Measurements from ENCODE around the gene CDC73. TPM values are rescaled to one million over a fixed set of nuclear protein-coding genes. Genes with fewer than 3 reads are reported as not detected.

The CDC73 gene
- total and polyA plus RNA-seq, 2 of the 13 experiments (the other 11 are each of a cell fraction or from before 2014, with no cell fraction given): 20.2 to 26.3 TPM

DNA sequence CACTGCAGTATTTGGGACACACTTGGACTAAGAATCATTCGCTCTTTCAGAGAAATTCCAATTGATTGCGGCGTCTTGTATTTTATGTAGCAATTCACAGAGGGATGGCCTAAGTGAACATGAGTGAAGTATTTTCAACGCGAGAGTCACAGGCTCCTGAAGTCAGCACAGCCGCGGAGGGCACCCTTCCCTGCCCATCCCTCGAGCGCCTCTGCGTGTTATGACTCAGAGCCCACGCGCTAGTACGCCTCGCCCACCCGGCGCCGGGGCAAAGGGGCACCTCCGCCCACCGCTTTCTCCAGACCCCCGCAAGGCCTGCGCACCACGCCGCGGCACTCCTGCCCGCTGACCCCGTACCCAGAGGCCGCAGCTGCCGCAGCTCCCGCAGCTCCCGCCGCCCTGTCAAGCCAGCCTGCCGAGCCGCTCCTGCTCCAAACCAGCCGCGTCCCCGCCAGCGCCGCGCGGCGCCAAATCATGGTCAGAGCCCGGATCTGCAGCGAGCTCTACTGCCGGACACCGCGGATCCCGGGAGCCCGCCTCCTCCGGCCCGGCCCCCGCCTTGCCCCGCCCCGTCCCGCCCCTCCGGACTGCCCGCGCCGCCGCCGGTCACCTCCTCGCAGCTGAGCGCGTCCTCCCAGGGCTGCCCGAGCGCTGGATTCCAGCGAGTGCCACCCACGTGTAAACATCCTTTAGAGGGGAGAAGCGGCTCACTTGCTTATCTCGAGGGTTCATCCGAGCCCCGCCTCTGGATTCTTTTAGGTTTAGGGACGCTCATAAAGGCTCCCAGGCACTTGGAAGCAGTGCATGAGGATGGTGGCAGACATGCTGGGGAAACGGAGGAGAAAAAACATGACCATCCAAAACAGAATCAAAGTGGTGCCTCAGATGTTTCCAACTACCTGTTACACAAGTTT, 16.7 kb upstream of the CDC73 start, which contains the start of gene GLRX2 (continued):
- TF ChIP-seq ZNF180 (CRISPR knock-in tag; IDR thresholded peaks at IDR 0.05; ENCODE audit: borderline replicate concordance, low read depth) (0 out of 2 replicates have a peak, but pooled peaks have one; percentile 51), ETV5 (CRISPR knock-in tag; IDR thresholded peaks at IDR 0.05; ENCODE audit: borderline replicate concordance) (peak; percentile 45), BCL6 (CRISPR knock-in tag; IDR thresholded peaks at IDR 0.05) (peak; percentile 20; the same call in 1 of the 2 replicates), HDAC1 (CRISPR knock-in tag; IDR thresholded peaks at IDR 0.05) (peak; percentile 68), ZNF841 (CRISPR knock-in tag; IDR thresholded peaks at IDR 0.05; ENCODE audit: borderline replicate concordance) (no peak), ARNT2 (CRISPR knock-in tag; IDR thresholded peaks at IDR 0.05; ENCODE audit: low read depth) (peak; percentile 91), ZNF724P (CRISPR knock-in tag; IDR thresholded peaks at IDR 0.05; ENCODE audit: borderline replicate concordance) (peak; percentile 47; the same call in 1 of the 2 replicates), ZNF124 (CRISPR knock-in tag; IDR thresholded peaks at IDR 0.05) (no peak; the same call in 1 of the 2 replicates), HHEX (CRISPR knock-in tag; IDR thresholded peaks at IDR 0.05) (no peak), ZNF709 (CRISPR knock-in tag; IDR thresholded peaks at IDR 0.05) (peak; percentile 62), ZNF143 (CRISPR knock-in tag; IDR thresholded peaks at IDR 0.05) (0 out of 2 replicates have a peak, but pooled peaks have one; percentile 22), PHF8 (CRISPR knock-in tag; IDR thresholded peaks at IDR 0.05) (peak; percentile 82), ZNF629 (CRISPR knock-in tag; conservative IDR thresholded peaks at IDR 0.05) (0 out of 2 replicates have a peak, but pooled peaks have one; percentile 23), GATAD1 (CRISPR knock-in tag; IDR thresholded peaks at IDR 0.05) (peak; percentile 57; the same call in 1 of the 2 replicates), ZNF839 (CRISPR knock-in tag; IDR thresholded peaks at IDR 0.05; ENCODE audit: borderline replicate concordance) (0 out of 2 replicates have a peak, but pooled peaks have one; percentile 56), ZNF382 (CRISPR knock-in tag; IDR thresholded peaks at IDR 0.05; ENCODE audit: borderline replicate concordance) (no peak), HNRNPL (IDR thresholded peaks at IDR 0.05; ENCODE audit: low read depth, low read length) (0 out of 2 replicates have a peak, but pooled peaks have one; percentile 30)
- TF ChIP-seq, protein P1, sequence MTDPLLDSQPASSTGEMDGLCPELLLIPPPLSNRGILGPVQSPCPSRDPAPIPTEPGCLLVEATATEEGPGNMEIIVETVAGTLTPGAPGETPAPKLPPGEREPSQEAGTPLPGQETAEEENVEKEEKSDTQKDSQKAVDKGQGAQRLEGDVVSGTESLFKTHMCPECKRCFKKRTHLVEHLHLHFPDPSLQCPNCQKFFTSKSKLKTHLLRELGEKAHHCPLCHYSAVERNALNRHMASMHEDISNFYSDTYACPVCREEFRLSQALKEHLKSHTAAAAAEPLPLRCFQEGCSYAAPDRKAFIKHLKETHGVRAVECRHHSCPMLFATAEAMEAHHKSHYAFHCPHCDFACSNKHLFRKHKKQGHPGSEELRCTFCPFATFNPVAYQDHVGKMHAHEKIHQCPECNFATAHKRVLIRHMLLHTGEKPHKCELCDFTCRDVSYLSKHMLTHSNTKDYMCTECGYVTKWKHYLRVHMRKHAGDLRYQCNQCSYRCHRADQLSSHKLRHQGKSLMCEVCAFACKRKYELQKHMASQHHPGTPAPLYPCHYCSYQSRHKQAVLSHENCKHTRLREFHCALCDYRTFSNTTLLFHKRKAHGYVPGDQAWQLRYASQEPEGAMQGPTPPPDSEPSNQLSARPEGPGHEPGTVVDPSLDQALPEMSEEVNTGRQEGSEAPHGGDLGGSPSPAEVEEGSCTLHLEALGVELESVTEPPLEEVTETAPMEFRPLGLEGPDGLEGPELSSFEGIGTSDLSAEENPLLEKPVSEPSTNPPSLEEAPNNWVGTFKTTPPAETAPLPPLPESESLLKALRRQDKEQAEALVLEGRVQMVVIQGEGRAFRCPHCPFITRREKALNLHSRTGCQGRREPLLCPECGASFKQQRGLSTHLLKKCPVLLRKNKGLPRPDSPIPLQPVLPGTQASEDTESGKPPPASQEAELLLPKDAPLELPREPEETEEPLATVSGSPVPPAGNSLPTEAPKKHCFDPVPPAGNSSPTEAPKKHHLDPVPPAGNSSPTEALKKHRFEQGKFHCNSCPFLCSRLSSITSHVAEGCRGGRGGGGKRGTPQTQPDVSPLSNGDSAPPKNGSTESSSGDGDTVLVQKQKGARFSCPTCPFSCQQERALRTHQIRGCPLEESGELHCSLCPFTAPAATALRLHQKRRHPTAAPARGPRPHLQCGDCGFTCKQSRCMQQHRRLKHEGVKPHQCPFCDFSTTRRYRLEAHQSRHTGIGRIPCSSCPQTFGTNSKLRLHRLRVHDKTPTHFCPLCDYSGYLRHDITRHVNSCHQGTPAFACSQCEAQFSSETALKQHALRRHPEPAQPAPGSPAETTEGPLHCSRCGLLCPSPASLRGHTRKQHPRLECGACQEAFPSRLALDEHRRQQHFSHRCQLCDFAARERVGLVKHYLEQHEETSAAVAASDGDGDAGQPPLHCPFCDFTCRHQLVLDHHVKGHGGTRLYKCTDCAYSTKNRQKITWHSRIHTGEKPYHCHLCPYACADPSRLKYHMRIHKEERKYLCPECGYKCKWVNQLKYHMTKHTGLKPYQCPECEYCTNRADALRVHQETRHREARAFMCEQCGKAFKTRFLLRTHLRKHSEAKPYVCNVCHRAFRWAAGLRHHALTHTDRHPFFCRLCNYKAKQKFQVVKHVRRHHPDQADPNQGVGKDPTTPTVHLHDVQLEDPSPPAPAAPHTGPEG (CRISPR knock-in tag; IDR thresholded peaks at IDR 0.05): 0 out of 2 replicates have a peak, but pooled peaks have one; percentile 36
- TF ChIP-seq, protein P2, sequence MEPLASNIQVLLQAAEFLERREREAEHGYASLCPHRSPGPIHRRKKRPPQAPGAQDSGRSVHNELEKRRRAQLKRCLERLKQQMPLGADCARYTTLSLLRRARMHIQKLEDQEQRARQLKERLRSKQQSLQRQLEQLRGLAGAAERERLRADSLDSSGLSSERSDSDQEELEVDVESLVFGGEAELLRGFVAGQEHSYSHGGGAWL (CRISPR knock-in tag; IDR thresholded peaks at IDR 0.05): peak; percentile 79
- TF ChIP-seq, protein P3, sequence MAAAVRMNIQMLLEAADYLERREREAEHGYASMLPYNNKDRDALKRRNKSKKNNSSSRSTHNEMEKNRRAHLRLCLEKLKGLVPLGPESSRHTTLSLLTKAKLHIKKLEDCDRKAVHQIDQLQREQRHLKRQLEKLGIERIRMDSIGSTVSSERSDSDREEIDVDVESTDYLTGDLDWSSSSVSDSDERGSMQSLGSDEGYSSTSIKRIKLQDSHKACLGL (CRISPR knock-in tag; IDR thresholded peaks at IDR 0.05): peak; percentile 56; the same call in 1 of the 2 replicates
- TF ChIP-seq, protein P4, sequence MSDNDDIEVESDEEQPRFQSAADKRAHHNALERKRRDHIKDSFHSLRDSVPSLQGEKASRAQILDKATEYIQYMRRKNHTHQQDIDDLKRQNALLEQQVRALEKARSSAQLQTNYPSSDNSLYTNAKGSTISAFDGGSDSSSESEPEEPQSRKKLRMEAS (IDR thresholded peaks at IDR 0.05): peak; percentile 72

Data from HepG2 (cell line).